Measurements from ENCODE around the gene DPP10.

- TF ChIP-seq CTCF (IDR thresholded peaks at IDR 0.05; ENCODE audit: low read length) (no peak), EZH2 (IDR thresholded peaks at IDR 0.05; ENCODE audit: borderline replicate concordance, low read length) (no peak)
Measured at GRCh38 chr2:114769991-114770390, 327.6 kb downstream of the DPP10 start.

All from OCI-LY1 (cell line).